Caco-2 (cell line): Measurements from ENCODE around the gene TLL1. TPM values are rescaled to one million over a fixed set of nuclear protein-coding genes. Genes with fewer than 3 reads are reported as not detected.

Experiments used
- BruUV-seq: library from RNA; stranded (reverse); fragments of 400-500 nt; replicated peaks from 2 replicates; lab custom pipeline; 2021; lab: Mats Ljungman, UMichigan
- CTCF ChIA-PET: fragments of 300-600 bp; sonication (Branson Sonifier 250); formaldehyde crosslinking; loops from one replicate; lab custom pipeline; 2022; ENCODE audit warnings: antibody characterized with exemption; lab: Charles Lee
- POLR2A ChIA-PET: fragments of 300-600 bp; sonication (Branson Sonifier 250); formaldehyde crosslinking; loops from one replicate; lab custom pipeline; 2022; ENCODE audit warnings: antibody characterized with exemption; lab: Charles Lee
- DNase-seq, 2 experiments: peaks; one replicate each; pipeline versions ENCODE4 v3.0.0 to v3.0.0-alpha.2; 2020 to 2022
- H3K27me3 ChIP-seq: replicated peaks from 2 replicates; pipeline ENCODE4 v1.6.0; 2011; ENCODE audit warnings: low read length; ENCODE audit not compliant: control insufficient read depth, insufficient read depth
- H3K36me3 ChIP-seq: 2 replicates; pipeline ENCODE4 v1.5.1; 2011; ENCODE audit warnings: low read length; ENCODE audit not compliant: control insufficient read depth, insufficient read depth
- H3K4me1 ChIP-seq: fragments of 250-450 bp; sonication (Bioruptor Pico); 2 replicates; pipeline ENCODE4 v1.5.1; 2020; ENCODE audit warnings: mild to moderate bottlenecking
- H3K4me3 ChIP-seq: 2 replicates; pipeline ENCODE4 v1.5.1; 2011; ENCODE audit warnings: low read depth, mild to moderate bottlenecking, control low read depth, low read length
- H3K9me3 ChIP-seq: fragments of 250-450 bp; sonication (Bioruptor Pico); 2 replicates; pipeline ENCODE4 v1.5.1; 2020; ENCODE audit warnings: mild to moderate bottlenecking, moderate library complexity
- H3K27ac Mint-ChIP-seq: one replicate; pipeline ENCODE4 v1.8.0; 2022; ENCODE audit warnings: mixed read lengths; ENCODE audit not compliant: unreplicated experiment
- H3K27me3 Mint-ChIP-seq: one replicate; pipeline ENCODE4 v1.8.0; 2022; ENCODE audit warnings: mixed read lengths; ENCODE audit not compliant: insufficient read depth, unreplicated experiment
- H3K36me3 Mint-ChIP-seq: one replicate; pipeline ENCODE4 v1.8.0; 2022; ENCODE audit warnings: mild to moderate bottlenecking, mixed read lengths; ENCODE audit not compliant: insufficient read depth, unreplicated experiment
- H3K4me1 Mint-ChIP-seq: one replicate; pipeline ENCODE4 v1.8.0; 2022; ENCODE audit warnings: low read depth, mixed read lengths; ENCODE audit not compliant: unreplicated experiment
- H3K4me3 Mint-ChIP-seq: one replicate; pipeline ENCODE4 v1.8.0; 2022; ENCODE audit warnings: mild to moderate bottlenecking, moderate library complexity, mixed read lengths; ENCODE audit not compliant: unreplicated experiment
- H3K9me3 Mint-ChIP-seq: one replicate; pipeline ENCODE4 v1.8.0; 2022; ENCODE audit warnings: mixed read lengths; ENCODE audit not compliant: unreplicated experiment
- intact Hi-C: fragments of 100-400 bp; cut with micrococcal nuclease; formaldehyde crosslinking; loops from one replicate; pipeline ENCODE4 v1.10.0; 2022; ENCODE audit not compliant: unreplicated experiment
- total RNA-seq: library from RNA; stranded (reverse); gene quantifications from 2 replicates; pipeline ENCODE4 v1.2.3, GENCODE V29; 2022
- TF ChIP-seq, protein P1 (sequence below), 2 experiments: fragments of 200-600 bp in 1 of 2; IDR thresholded peaks; 1 replicate in 1 of 2; 2 replicates in 1 of 2; pipeline versions ENCODE4 v1.5.1 to v1.8.0; 2011 to 2022; ENCODE audit warnings: antibody characterized with exemption in 1 of 2, control low read depth in 1 of 2, inconsistent platforms in 1 of 2, low read depth in 1 of 2, low read length in 1 of 2, mild to moderate bottlenecking in 1 of 2, moderate library complexity in 1 of 2; ENCODE audit not compliant: insufficient read depth in 1 of 2, severe bottlenecking in 1 of 2, unreplicated experiment in 1 of 2

TLL1 gene
- total RNA-seq, 1 experiment from 2014 or later, result 14.2 TPM

GRCh38 chr4:166075599-166075998 lies 202.6 kb downstream of the TLL1 start:
- H3K27me3 Mint-ChIP-seq, result no peaks in the 10 kb centered on the region
- H3K9me3 Mint-ChIP-seq, result no peaks in the 10 kb centered on the region
- Histone ChIP-seq H3K27me3 (no peaks in the 10 kb centered on the region), H3K9me3 (no peaks in the 10 kb centered on the region), H3K4me3 (no peak overlapping the region), H3K4me1 (no peaks in the 10 kb centered on the region), H3K36me3 (no peaks in the 10 kb centered on the region; the same call in 1 of the 2 replicates)
- H3K4me1 Mint-ChIP-seq, result peaks cover 7% of the 10 kb centered on the region
- TF ChIP-seq, protein P1, sequence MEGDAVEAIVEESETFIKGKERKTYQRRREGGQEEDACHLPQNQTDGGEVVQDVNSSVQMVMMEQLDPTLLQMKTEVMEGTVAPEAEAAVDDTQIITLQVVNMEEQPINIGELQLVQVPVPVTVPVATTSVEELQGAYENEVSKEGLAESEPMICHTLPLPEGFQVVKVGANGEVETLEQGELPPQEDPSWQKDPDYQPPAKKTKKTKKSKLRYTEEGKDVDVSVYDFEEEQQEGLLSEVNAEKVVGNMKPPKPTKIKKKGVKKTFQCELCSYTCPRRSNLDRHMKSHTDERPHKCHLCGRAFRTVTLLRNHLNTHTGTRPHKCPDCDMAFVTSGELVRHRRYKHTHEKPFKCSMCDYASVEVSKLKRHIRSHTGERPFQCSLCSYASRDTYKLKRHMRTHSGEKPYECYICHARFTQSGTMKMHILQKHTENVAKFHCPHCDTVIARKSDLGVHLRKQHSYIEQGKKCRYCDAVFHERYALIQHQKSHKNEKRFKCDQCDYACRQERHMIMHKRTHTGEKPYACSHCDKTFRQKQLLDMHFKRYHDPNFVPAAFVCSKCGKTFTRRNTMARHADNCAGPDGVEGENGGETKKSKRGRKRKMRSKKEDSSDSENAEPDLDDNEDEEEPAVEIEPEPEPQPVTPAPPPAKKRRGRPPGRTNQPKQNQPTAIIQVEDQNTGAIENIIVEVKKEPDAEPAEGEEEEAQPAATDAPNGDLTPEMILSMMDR (IDR thresholded peaks at IDR 0.05; ENCODE audit: insufficient read depth in 1 of 2, low read depth in 1 of 2, low read length in 1 of 2, severe bottlenecking in 1 of 2, unreplicated experiment in 1 of 2), result no peak
- ChIA-PET POLR2A (no interaction called here), CTCF (no interaction called here)
- no peak for DNase-seq
- H3K36me3 Mint-ChIP-seq, result no peaks in the 10 kb centered on the region
- no peak overlapping the region for H3K4me3 Mint-ChIP-seq
- intact Hi-C loops, result no loop called here
- BruUV-seq, result no TSS peak
- H3K27ac Mint-ChIP-seq, result no peak overlapping the region

- peaks cover 7% of the 10 kb centered on the region for H3K4me1 Mint-ChIP-seq
- H3K9me3 ChIP-seq, result no peaks in the 10 kb centered on the region
- no peaks in the 10 kb centered on the region for H3K4me1 ChIP-seq
- no peak overlapping the region for H3K4me3 Mint-ChIP-seq
- H3K36me3 ChIP-seq, result no peaks in the 10 kb centered on the region; the same call in 1 of the 2 replicates
- POLR2A ChIA-PET, result no interaction called here
- H3K4me3 ChIP-seq, result no peak overlapping the region
- no peak for DNase-seq
- no peaks in the 10 kb centered on the region for H3K27me3 ChIP-seq
- CTCF ChIA-PET, result no interaction called here
- intact Hi-C loops, result no loop called here
- no peaks in the 10 kb centered on the region for H3K27me3 Mint-ChIP-seq
- TF ChIP-seq, protein P1 (IDR thresholded peaks at IDR 0.05; ENCODE audit: insufficient read depth in 1 of 2, low read depth in 1 of 2, low read length in 1 of 2, severe bottlenecking in 1 of 2, unreplicated experiment in 1 of 2), result no peak
- no TSS peak for BruUV-seq
- H3K36me3 Mint-ChIP-seq, result peaks cover 6% of the 10 kb centered on the region
- no peak overlapping the region for H3K27ac Mint-ChIP-seq
- H3K9me3 Mint-ChIP-seq, result no peaks in the 10 kb centered on the region
Observed at GRCh38 chr4:166077782-166078181, 204.7 kb downstream of the TLL1 start.

DNA sequence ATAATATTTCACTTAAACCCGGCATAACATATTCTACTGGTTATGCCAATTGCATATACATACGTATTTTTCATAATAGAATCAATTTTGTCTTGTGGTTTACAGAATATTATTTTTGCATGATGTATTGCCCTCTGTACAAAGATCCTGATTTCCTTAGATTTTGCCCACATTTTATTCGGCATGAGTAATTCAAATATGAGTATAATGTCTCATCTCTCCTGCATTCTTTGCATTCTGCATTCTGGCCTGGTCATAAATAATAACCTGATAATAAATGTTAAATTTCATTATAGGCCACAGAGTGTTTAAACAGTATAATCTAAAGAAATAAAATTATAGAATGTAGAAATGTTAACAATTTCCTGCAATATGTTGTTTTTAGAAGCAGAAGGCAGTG lies 205.3 kb downstream of the TLL1 start:
- H3K4me3 ChIP-seq, result no peak overlapping the region
- Mint-ChIP-seq H3K27ac (no peak overlapping the region), H3K9me3 (no peaks in the 10 kb centered on the region), H3K27me3 (no peaks in the 10 kb centered on the region), H3K36me3 (peaks cover 9% of the 10 kb centered on the region), H3K4me1 (peaks cover 7% of the 10 kb centered on the region), H3K4me3 (no peak overlapping the region)
- ChIA-PET CTCF (no interaction called here), POLR2A (no interaction called here)
- no peaks in the 10 kb centered on the region; the same call in 1 of the 2 replicates for H3K36me3 ChIP-seq
- no peak for DNase-seq
- H3K27me3 ChIP-seq, result no peaks in the 10 kb centered on the region
- H3K4me1 ChIP-seq, result no peaks in the 10 kb centered on the region
- no TSS peak for BruUV-seq
- TF ChIP-seq, protein P1 (IDR thresholded peaks at IDR 0.05; ENCODE audit: insufficient read depth in 1 of 2, low read depth in 1 of 2, low read length in 1 of 2, severe bottlenecking in 1 of 2, unreplicated experiment in 1 of 2), result no peak
- no peaks in the 10 kb centered on the region for H3K9me3 ChIP-seq
- intact Hi-C loops, result no loop called here
